ENCODE results near the gene TLK2. TPM values are rescaled to one million over a fixed set of nuclear protein-coding genes. Genes with fewer than 3 reads are reported as not detected.
A peak's percentile ranks its signal among the peaks of the same experiment; 100 is the strongest.
"Not testable (repeated sequence)": the region's sequence is repeated elsewhere in the genome, so short reads cannot be mapped to it uniquely, and the experiment has no call there.

Gene TLK2
- total RNA-seq (10 to 100 TPM; 41.3 to 55.2 TPM), polyA plus RNA-seq (10 to 100 TPM; 10.7 to 20.8 TPM)
- long read RNA-seq, donor 1, partial matches to known transcripts, result 6 of 10 reads
- long read RNA-seq, donor 1, other reads (novel, unspliced or antisense), result 2 of 10 reads
- long read RNA-seq, donor 2, partial matches to known transcripts, result 2 of 14 reads
- long read RNA-seq, donor 2, other reads (novel, unspliced or antisense), result 5 of 14 reads

DNA sequence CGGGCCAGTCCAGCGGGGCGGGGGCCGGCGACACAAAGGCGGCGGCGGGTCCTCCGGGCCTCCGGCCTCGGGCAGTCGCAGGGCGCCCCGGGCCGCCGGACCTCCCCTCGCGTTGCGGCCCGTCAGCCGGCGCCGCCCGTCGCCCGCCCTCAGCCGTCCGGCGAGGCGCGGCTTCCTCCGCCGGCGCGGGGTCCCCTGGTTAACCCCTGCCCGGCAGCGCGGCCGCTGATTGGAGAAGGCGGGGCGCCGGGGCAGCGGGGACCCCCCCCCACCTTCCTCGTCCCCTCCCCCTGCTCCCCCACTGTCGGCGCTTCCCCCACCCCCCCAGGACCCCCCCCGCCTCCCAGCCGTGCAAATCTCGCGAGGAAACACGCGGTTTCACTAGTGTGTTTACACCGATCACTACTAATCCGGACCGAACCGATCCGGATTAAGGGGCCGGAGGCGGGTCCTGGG lies at the start of gene TLK2:
Gene TLK2 (plus strand): TSS at position 402 of the 456 bp plus-strand sequence. CDS start 2,301 bp downstream, outside the sequence.
- DNase-seq, result peak; percentile 84 to 91
- no peaks in the 10 kb centered on the region for H3K9me3 ChIP-seq (ENCODE audit: control insufficient read depth, low read length)
- WGBS, 2 donors, result 1 to 11% methylated on average over 11 to 59 of the region's 59 CpGs

GRCh38 chr17:62435251-62435650 lies 43.4 kb upstream of the TLK2 start:
- ATAC-seq (ENCODE audit: low FRiP score); H3K9me3 ChIP-seq (ENCODE audit: control insufficient read depth, low read length); H3K27ac ChIP-seq (ENCODE audit: low read depth in 1 of 2, low read length in 2 of 2); intact Hi-C loops (cut with DNase I); H3K4me3 ChIP-seq (ENCODE audit: low read length in 2 of 2); H3K4me1 ChIP-seq (ENCODE audit: control insufficient read depth in 1 of 2, insufficient read depth in 2 of 2, low read length in 2 of 2); DNase-seq; H3K36me3 ChIP-seq (ENCODE audit: control insufficient read depth in 1 of 2, insufficient read depth in 2 of 2, low read length in 1 of 2); H3K27me3 ChIP-seq (ENCODE audit: control insufficient read depth in 1 of 2, insufficient read depth in 2 of 2, low read length in 1 of 2): not testable (repeated sequence)
- 92 to 95% methylated on average over 4 of the region's 4 CpGs for WGBS, 2 donors

More for the DNA sequence above, at the start of gene TLK2:
- Histone ChIP-seq H3K27ac (ENCODE audit: low read depth in 1 of 2, low read length in 2 of 2) (peak within 1 kb of the TSS; percentile 86 to 96), H3K4me1 (ENCODE audit: control insufficient read depth in 1 of 2, insufficient read depth in 2 of 2, low read length in 2 of 2) (no peaks in the 10 kb centered on the region), H3K27me3 (ENCODE audit: control insufficient read depth in 1 of 2, insufficient read depth in 2 of 2, low read length in 1 of 2) (no peaks in the 10 kb centered on the region), H3K4me3 (ENCODE audit: low read length in 2 of 2) (peak within 1 kb of the TSS; percentile 74 to 94), H3K36me3 (ENCODE audit: control insufficient read depth in 1 of 2, insufficient read depth in 2 of 2, low read length in 1 of 2) (no peaks in the 10 kb centered on the region)
- peak; percentile 90 for ATAC-seq (ENCODE audit: low FRiP score)
- intact Hi-C loops (cut with DNase I), result loop anchor here in 1 of 2 donors (10.0 kb wide), 1 partner anchor 54 kb away; the partner anchor contains the start of gene METTL2A

- ATAC-seq (ENCODE audit: low FRiP score); H3K27me3 ChIP-seq (ENCODE audit: control insufficient read depth in 1 of 2, insufficient read depth in 2 of 2, low read length in 1 of 2); DNase-seq; H3K4me1 ChIP-seq (ENCODE audit: control insufficient read depth in 1 of 2, insufficient read depth in 2 of 2, low read length in 2 of 2); H3K4me3 ChIP-seq (ENCODE audit: low read length in 2 of 2); H3K27ac ChIP-seq (ENCODE audit: low read depth in 1 of 2, low read length in 2 of 2); H3K9me3 ChIP-seq (ENCODE audit: control insufficient read depth, low read length); H3K36me3 ChIP-seq (ENCODE audit: control insufficient read depth in 1 of 2, insufficient read depth in 2 of 2, low read length in 1 of 2); intact Hi-C loops (cut with DNase I): not testable (repeated sequence)
- WGBS, 2 donors, result 95 to 98% methylated on average over 6 of the region's 6 CpGs
Observed at GRCh38 chr17:62441181-62441580, 37.4 kb upstream of the TLK2 start.

DNA sequence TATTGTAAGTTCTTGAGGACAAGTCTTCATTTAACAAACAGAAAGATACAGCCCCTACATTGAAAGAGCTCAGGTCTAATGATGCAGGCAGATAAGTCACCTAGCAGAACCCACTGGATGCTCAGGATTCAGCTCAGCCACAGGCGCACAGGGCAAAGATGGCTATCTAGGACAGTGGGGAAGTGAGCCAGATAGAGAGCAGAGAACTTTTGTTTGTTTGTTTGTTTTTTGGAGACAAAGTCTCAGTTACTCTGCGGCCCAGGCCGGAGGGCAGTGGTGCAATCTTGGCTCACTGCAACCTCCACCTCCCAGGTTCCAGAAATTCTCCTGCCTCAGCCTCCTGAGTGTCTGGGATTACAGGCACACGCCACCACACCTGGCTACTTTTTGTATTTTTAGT lies 34.6 kb upstream of the TLK2 start:
- H3K36me3 ChIP-seq (ENCODE audit: control insufficient read depth in 1 of 2, insufficient read depth in 2 of 2, low read length in 1 of 2), result peaks cover 3 to 8% of the 10 kb centered on the region in 2 donors
- no peak overlapping the region for H3K27ac ChIP-seq (ENCODE audit: low read depth in 1 of 2, low read length in 2 of 2)
- DNase-seq, result peak in 1 of 2 donors; percentile 13
- H3K27me3 ChIP-seq (ENCODE audit: control insufficient read depth in 1 of 2, insufficient read depth in 2 of 2, low read length in 1 of 2), result no peaks in the 10 kb centered on the region
- no peaks in the 10 kb centered on the region for H3K4me1 ChIP-seq (ENCODE audit: control insufficient read depth in 1 of 2, insufficient read depth in 2 of 2, low read length in 2 of 2)
- no peak overlapping the region for H3K4me3 ChIP-seq (ENCODE audit: low read length in 2 of 2)
- no peaks in the 10 kb centered on the region for H3K9me3 ChIP-seq (ENCODE audit: control insufficient read depth, low read length)
- 94 to 96% methylated on average over 4 of the region's 4 CpGs for WGBS, 2 donors
- no peak for ATAC-seq (ENCODE audit: low FRiP score)
- intact Hi-C loops (cut with DNase I), result no loop called here

DNA sequence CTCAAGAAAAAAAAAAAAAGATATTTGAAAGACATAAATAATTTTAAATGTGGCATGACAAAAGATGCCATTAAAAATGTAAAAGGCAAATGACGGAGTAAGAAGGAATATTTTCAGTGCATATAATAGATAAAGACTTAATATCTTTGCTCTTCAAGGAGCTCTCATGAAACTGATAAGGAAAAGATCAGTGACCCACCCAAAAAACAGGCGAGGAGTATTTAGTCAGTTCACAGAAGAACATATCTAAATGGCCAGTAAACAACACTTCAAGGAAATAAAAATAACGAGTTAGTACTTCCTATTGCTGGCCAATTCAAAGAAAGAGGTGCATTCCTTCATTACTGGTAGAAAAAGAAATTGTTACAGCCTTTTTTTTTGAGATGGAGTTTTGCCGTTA lies 32.8 kb upstream of the TLK2 start:
- H3K4me3 ChIP-seq (ENCODE audit: low read length in 2 of 2); H3K4me1 ChIP-seq (ENCODE audit: control insufficient read depth in 1 of 2, insufficient read depth in 2 of 2, low read length in 2 of 2); H3K36me3 ChIP-seq (ENCODE audit: control insufficient read depth in 1 of 2, insufficient read depth in 2 of 2, low read length in 1 of 2); ATAC-seq (ENCODE audit: low FRiP score); H3K9me3 ChIP-seq (ENCODE audit: control insufficient read depth, low read length); intact Hi-C loops (cut with DNase I); DNase-seq; H3K27ac ChIP-seq (ENCODE audit: low read depth in 1 of 2, low read length in 2 of 2); H3K27me3 ChIP-seq (ENCODE audit: control insufficient read depth in 1 of 2, insufficient read depth in 2 of 2, low read length in 1 of 2): not testable (repeated sequence)
- 94 to 95% methylated on average over 4 of the region's 4 CpGs for WGBS, 2 donors

DNA sequence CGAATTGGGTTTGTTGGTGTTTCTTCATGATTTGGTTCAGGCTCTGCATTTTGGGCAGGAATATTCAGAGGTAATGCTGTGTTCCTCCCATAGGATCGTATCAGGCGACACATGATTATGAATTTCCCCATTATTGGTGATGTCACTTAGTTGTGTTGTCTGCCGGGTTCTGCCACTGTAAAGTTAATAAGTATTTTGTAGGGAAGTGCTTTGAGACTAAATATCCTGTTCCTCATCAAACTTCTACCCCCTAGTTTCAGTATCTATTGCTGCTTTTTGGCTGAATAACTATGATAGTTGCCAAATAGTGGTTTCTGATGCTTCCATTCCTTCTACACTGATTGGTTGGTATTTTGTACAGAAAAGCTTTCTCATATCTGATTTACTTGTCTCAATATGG lies 26.4 kb upstream of the TLK2 start:
- H3K27me3 ChIP-seq (ENCODE audit: control insufficient read depth in 1 of 2, insufficient read depth in 2 of 2, low read length in 1 of 2); DNase-seq; H3K4me1 ChIP-seq (ENCODE audit: control insufficient read depth in 1 of 2, insufficient read depth in 2 of 2, low read length in 2 of 2); H3K4me3 ChIP-seq (ENCODE audit: low read length in 2 of 2); H3K36me3 ChIP-seq (ENCODE audit: control insufficient read depth in 1 of 2, insufficient read depth in 2 of 2, low read length in 1 of 2); H3K27ac ChIP-seq (ENCODE audit: low read depth in 1 of 2, low read length in 2 of 2); intact Hi-C loops (cut with DNase I); ATAC-seq (ENCODE audit: low FRiP score); H3K9me3 ChIP-seq (ENCODE audit: control insufficient read depth, low read length): not testable (repeated sequence)
- WGBS, 2 donors, result 90% methylated on average over 4 of the region's 4 CpGs

DNA sequence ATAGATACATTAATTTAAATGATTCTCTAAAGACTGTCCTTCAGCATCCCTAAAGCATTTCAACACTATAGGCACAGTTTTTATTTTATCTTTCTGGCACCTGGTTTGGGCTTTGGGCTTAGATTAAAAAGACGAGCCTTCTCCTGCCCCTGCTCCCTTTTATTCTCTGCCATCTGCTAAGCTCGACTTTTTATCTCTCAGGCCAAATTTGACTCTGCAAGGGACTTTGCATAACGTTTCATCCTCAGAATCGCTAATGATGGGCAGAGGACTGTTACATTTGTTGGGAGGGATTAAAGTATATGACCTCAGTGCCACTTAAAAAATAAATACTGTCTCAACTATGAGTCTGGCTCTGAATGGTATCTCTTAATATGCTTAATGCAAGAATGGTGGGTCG lies 25.6 kb upstream of the TLK2 start:
- 79 to 82% methylated on average over 5 of the region's 5 CpGs for WGBS, 2 donors
- H3K36me3 ChIP-seq (ENCODE audit: control insufficient read depth in 1 of 2, insufficient read depth in 2 of 2, low read length in 1 of 2); H3K4me1 ChIP-seq (ENCODE audit: control insufficient read depth in 1 of 2, insufficient read depth in 2 of 2, low read length in 2 of 2); ATAC-seq (ENCODE audit: low FRiP score); H3K27me3 ChIP-seq (ENCODE audit: control insufficient read depth in 1 of 2, insufficient read depth in 2 of 2, low read length in 1 of 2); H3K4me3 ChIP-seq (ENCODE audit: low read length in 2 of 2); H3K9me3 ChIP-seq (ENCODE audit: control insufficient read depth, low read length); H3K27ac ChIP-seq (ENCODE audit: low read depth in 1 of 2, low read length in 2 of 2); intact Hi-C loops (cut with DNase I); DNase-seq: not testable (repeated sequence)

- H3K4me3 ChIP-seq (ENCODE audit: low read length in 2 of 2); H3K27me3 ChIP-seq (ENCODE audit: control insufficient read depth in 1 of 2, insufficient read depth in 2 of 2, low read length in 1 of 2); H3K4me1 ChIP-seq (ENCODE audit: control insufficient read depth in 1 of 2, insufficient read depth in 2 of 2, low read length in 2 of 2); H3K36me3 ChIP-seq (ENCODE audit: control insufficient read depth in 1 of 2, insufficient read depth in 2 of 2, low read length in 1 of 2); ATAC-seq (ENCODE audit: low FRiP score); intact Hi-C loops (cut with DNase I); H3K9me3 ChIP-seq (ENCODE audit: control insufficient read depth, low read length); H3K27ac ChIP-seq (ENCODE audit: low read depth in 1 of 2, low read length in 2 of 2); DNase-seq: not testable (repeated sequence)
- 85 to 95% methylated on average over 4 of the region's 4 CpGs for WGBS, 2 donors
Observed at GRCh38 chr17:62453656-62454055, 25.0 kb upstream of the TLK2 start.

GRCh38 chr17:62454111-62454510 lies 24.5 kb upstream of the TLK2 start:
- H3K9me3 ChIP-seq (ENCODE audit: control insufficient read depth, low read length); DNase-seq; ATAC-seq (ENCODE audit: low FRiP score); H3K27ac ChIP-seq (ENCODE audit: low read depth in 1 of 2, low read length in 2 of 2); H3K4me3 ChIP-seq (ENCODE audit: low read length in 2 of 2); H3K4me1 ChIP-seq (ENCODE audit: control insufficient read depth in 1 of 2, insufficient read depth in 2 of 2, low read length in 2 of 2); intact Hi-C loops (cut with DNase I); H3K36me3 ChIP-seq (ENCODE audit: control insufficient read depth in 1 of 2, insufficient read depth in 2 of 2, low read length in 1 of 2); H3K27me3 ChIP-seq (ENCODE audit: control insufficient read depth in 1 of 2, insufficient read depth in 2 of 2, low read length in 1 of 2): not testable (repeated sequence)
- 79 to 84% methylated on average over 3 of the region's 3 CpGs for WGBS, 2 donors

Measured in aorta (tissue), 5 donors.